Measurements from ENCODE around the gene CRYBB1. TPM values are rescaled to one million over a fixed set of nuclear protein-coding genes. Genes with fewer than 3 reads are reported as not detected.

Gene CRYBB1
- total RNA-seq, 3 donors from 2014 or later (not counting 1 experiment from before 2014, with no cell fraction given): not detected

GRCh38 chr22:26584010-26584409 lies 33.8 kb downstream of the CRYBB1 start:
- Mint-ChIP-seq H3K9me3 (no peaks in the 10 kb centered on the region), H3K4me1 (peaks cover 78 to 86% of the 10 kb centered on the region in 2 donors), H3K27me3 (ENCODE audit: low read depth in 2 of 2) (no peaks in the 10 kb centered on the region), H3K36me3 (no peaks in the 10 kb centered on the region), H3K27ac (peak overlapping the region; percentile 92 to 94), H3K4me3 (peak overlapping the region; percentile 82)
- TF ChIP-seq CTCF (IDR thresholded peaks at IDR 0.05): no peak
- no peaks in the 10 kb centered on the region for H3K27me3 ChIP-seq (ENCODE audit: control insufficient read depth, insufficient read depth, low read length)
- WGBS (ENCODE audit: insufficient coverage): 98% methylated on average over 3 of the region's 4 CpGs
- no peak for ATAC-seq
- H3K36me3 ChIP-seq (ENCODE audit: control insufficient read depth, insufficient read depth, low read length): peaks cover 20% of the 10 kb centered on the region
- H3K27ac ChIP-seq (ENCODE audit: low read length): peak overlapping the region; percentile 11
- no peak overlapping the region for H3K4me3 ChIP-seq (ENCODE audit: low read length)
- intact Hi-C loops (cut with micrococcal nuclease): no loop called here
- H3K4me1 ChIP-seq (ENCODE audit: control insufficient read depth, insufficient read depth, low read length): peaks cover 83% of the 10 kb centered on the region
- no peak for DNase-seq
- H3K9me3 ChIP-seq (ENCODE audit: control insufficient read depth, insufficient read depth, low read length): no peaks in the 10 kb centered on the region

DNA sequence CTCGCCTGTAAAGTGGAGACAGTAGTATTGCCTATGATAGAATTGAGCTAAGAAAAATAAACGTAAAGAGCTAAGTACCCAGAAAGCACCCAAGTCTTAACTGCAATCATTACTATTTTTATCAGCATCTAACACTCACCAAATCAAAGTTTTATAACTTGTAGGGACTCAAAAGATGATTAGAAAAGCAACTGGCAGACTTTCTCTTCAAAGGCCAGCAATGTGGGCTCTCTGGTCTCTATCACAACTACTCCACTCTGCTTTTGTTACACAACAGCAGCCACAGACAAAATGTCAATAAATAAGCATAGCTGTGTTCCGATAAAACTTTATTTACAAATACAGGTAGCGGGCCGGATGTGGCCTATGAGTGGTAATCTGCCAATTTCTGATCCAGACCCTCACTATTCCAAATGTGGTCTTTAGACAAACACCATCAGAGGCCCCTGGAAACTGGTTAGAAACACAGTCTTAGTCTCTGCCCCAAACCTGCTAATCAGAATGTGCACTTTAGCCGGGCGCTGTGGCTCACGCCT lies 36.1 kb downstream of the CRYBB1 start:
- ATAC-seq (no peak), DNase-seq (no peak)
- peaks cover 78 to 79% of the 10 kb centered on the region in 2 donors for H3K4me1 Mint-ChIP-seq
- Histone ChIP-seq H3K4me1 (ENCODE audit: control insufficient read depth, insufficient read depth, low read length) (peaks cover 87% of the 10 kb centered on the region), H3K9me3 (ENCODE audit: control insufficient read depth, insufficient read depth, low read length) (no peaks in the 10 kb centered on the region), H3K36me3 (ENCODE audit: control insufficient read depth, insufficient read depth, low read length) (peaks cover 20% of the 10 kb centered on the region), H3K27ac (ENCODE audit: low read length) (no peak overlapping the region), H3K4me3 (ENCODE audit: low read length) (no peak overlapping the region), H3K27me3 (ENCODE audit: control insufficient read depth, insufficient read depth, low read length) (no peaks in the 10 kb centered on the region)
- no peaks in the 10 kb centered on the region for H3K9me3 Mint-ChIP-seq
- H3K27ac Mint-ChIP-seq: peak overlapping the region; percentile 92 to 94
- 93% methylated on average over 7 of the region's 8 CpGs for WGBS (ENCODE audit: insufficient coverage)
- H3K4me3 Mint-ChIP-seq: peak overlapping the region; percentile 79
- no peaks in the 10 kb centered on the region for H3K27me3 Mint-ChIP-seq (ENCODE audit: low read depth in 2 of 2)
- H3K36me3 Mint-ChIP-seq: no peaks in the 10 kb centered on the region
- no peak for TF ChIP-seq CTCF (IDR thresholded peaks at IDR 0.05)
- intact Hi-C loops (cut with micrococcal nuclease): no loop called here

DNA sequence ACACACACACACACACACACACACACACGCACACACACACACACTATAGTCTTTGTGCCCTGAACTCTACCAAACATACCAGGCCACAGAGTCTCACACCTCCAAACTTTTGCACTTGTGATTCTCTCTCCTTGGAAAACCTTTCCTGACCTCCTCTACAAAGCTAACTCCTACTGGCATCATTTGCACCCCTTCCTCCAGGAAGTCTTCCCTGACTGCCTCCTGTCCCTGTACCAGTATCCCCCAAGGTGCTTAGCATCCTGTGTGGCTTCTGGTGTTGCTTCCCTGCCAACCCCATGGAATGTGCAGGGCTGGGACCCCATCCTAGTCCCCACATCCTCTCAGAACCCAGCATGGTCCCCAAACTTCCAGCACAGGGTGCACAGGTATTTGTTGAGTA lies 36.8 kb downstream of the CRYBB1 start:
- Histone ChIP-seq H3K27ac (ENCODE audit: low read length) (peak overlapping the region; percentile 47), H3K4me3 (ENCODE audit: low read length) (no peak overlapping the region)
- 42% methylated on average over 1 of the region's 1 CpG for WGBS (ENCODE audit: insufficient coverage)

More for the DNA sequence above, 36.8 kb downstream of the CRYBB1 start:
- H3K4me3 Mint-ChIP-seq: peak overlapping the region; percentile 79
- intact Hi-C loops (cut with micrococcal nuclease): no loop called here
- Histone ChIP-seq H3K36me3 (ENCODE audit: control insufficient read depth, insufficient read depth, low read length) (peaks cover 23% of the 10 kb centered on the region), H3K4me1 (ENCODE audit: control insufficient read depth, insufficient read depth, low read length) (peaks cover 86% of the 10 kb centered on the region), H3K27me3 (ENCODE audit: control insufficient read depth, insufficient read depth, low read length) (no peaks in the 10 kb centered on the region), H3K9me3 (ENCODE audit: control insufficient read depth, insufficient read depth, low read length) (no peaks in the 10 kb centered on the region)
- H3K9me3 Mint-ChIP-seq: no peaks in the 10 kb centered on the region
- H3K36me3 Mint-ChIP-seq: no peaks in the 10 kb centered on the region
- peaks cover 78 to 79% of the 10 kb centered on the region in 2 donors for H3K4me1 Mint-ChIP-seq
- TF ChIP-seq CTCF (IDR thresholded peaks at IDR 0.05): no peak
- H3K27ac Mint-ChIP-seq: peak overlapping the region; percentile 79 to 92
- H3K27me3 Mint-ChIP-seq (ENCODE audit: low read depth in 2 of 2): no peaks in the 10 kb centered on the region
- ATAC-seq: no peak
- DNase-seq: no peak

Measured in natural killer cell (primary cell).